Measurements from ENCODE around the gene ARHGEF12.

DNA sequence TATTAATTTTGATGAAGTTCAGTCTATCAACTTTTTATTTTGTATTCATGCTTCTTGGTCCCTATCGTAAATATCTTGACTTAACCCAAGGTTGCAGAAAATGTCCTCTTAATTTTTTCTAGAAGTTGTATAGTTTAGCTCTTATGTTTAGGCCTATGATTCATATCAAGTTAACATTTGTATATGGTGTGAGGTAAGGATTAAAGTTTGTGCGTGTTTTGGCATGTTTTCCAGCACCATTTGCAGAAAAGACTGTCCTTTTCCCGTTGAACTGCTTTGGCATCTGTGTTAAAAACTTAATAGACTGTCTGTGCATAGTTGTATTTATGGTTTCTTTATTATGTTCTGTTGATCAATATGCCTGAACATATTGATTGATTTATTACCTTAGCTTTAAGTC is 42.3 kb downstream of the ARHGEF12 start:
- TF ChIP-seq HOXA7 (CRISPR knock-in tag; IDR thresholded peaks at IDR 0.05) (no peak), GATA3 (IDR thresholded peaks at IDR 0.05; ENCODE audit: borderline replicate concordance) (no peak)
- TF ChIP-seq, protein P1, sequence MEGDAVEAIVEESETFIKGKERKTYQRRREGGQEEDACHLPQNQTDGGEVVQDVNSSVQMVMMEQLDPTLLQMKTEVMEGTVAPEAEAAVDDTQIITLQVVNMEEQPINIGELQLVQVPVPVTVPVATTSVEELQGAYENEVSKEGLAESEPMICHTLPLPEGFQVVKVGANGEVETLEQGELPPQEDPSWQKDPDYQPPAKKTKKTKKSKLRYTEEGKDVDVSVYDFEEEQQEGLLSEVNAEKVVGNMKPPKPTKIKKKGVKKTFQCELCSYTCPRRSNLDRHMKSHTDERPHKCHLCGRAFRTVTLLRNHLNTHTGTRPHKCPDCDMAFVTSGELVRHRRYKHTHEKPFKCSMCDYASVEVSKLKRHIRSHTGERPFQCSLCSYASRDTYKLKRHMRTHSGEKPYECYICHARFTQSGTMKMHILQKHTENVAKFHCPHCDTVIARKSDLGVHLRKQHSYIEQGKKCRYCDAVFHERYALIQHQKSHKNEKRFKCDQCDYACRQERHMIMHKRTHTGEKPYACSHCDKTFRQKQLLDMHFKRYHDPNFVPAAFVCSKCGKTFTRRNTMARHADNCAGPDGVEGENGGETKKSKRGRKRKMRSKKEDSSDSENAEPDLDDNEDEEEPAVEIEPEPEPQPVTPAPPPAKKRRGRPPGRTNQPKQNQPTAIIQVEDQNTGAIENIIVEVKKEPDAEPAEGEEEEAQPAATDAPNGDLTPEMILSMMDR (IDR thresholded peaks at IDR 0.05): no peak
- TF ChIP-seq, protein P2, sequence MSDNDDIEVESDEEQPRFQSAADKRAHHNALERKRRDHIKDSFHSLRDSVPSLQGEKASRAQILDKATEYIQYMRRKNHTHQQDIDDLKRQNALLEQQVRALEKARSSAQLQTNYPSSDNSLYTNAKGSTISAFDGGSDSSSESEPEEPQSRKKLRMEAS (IDR thresholded peaks at IDR 0.05): no peak
